Esophagus muscularis mucosa (tissue), 4 donors: ENCODE measurements around the gene NEU4. TPM values are rescaled to one million over a fixed set of nuclear protein-coding genes. Genes with fewer than 3 reads are reported as not detected.

Source experiments
- DNase-seq: peaks from one replicate; pipeline ENCODE4 v3.0.0-alpha.2; 2017; ENCODE audit errors: extremely low spot score
- H3K27ac ChIP-seq, 4 donors: fragments of 200-600 bp; sonication (generic); replicated peaks in 1 of 4; 1 replicate in 3 of 4; 2 replicates in 1 of 4; pipeline ENCODE4 v1.5.1; 2016 to 2019; ENCODE audit warnings: mild to moderate bottlenecking in 1 of 4
- H3K27me3 ChIP-seq, 4 donors: fragments of 200-600 bp; sonication (generic); one replicate each; pipeline versions ENCODE4 v1.5.1 to v1.6.0; 2016 to 2019
- H3K36me3 ChIP-seq, 4 donors: fragments of 200-600 bp; sonication (generic); one replicate each; pipeline ENCODE4 v1.5.1; 2016 to 2019
- H3K4me1 ChIP-seq, 4 donors: fragments of 200-600 bp; sonication (generic); one replicate each; pipeline ENCODE4 v1.5.1; 2016 to 2019
- H3K4me3 ChIP-seq, 4 donors: fragments of 200-600 bp; sonication (generic); 1 replicate in 2 of 4; 2 replicates in 2 of 4; pipeline ENCODE4 v1.5.1; 2016 to 2019; ENCODE audit warnings: mild to moderate bottlenecking in 4 of 4, moderate library complexity in 1 of 4
- H3K9me3 ChIP-seq, 4 donors: fragments of 200-600 bp; sonication (generic); 1 replicate in 3 of 4; 2 replicates in 1 of 4; pipeline ENCODE4 v1.5.1; 2016 to 2019
- CTCF ChIP-seq, 3 experiments: fragments of 200-600 bp in 2 of 3; fragments of 450-650 bp in 1 of 3; sonication (generic) in 2 of 3; IDR thresholded peaks; one replicate each; pipeline ENCODE4 v1.5.1; 2017 to 2019; ENCODE audit warnings: antibody characterized with exemption in 3 of 3, mild to moderate bottlenecking in 2 of 3, moderate library complexity in 1 of 3
- EP300 ChIP-seq: sonication (generic); formaldehyde crosslinking; IDR thresholded peaks from one replicate; pipeline ENCODE4 v1.6.1; 2017; ENCODE audit warnings: antibody characterized with exemption
- POLR2A ChIP-seq: fragments of 450-650 bp; IDR thresholded peaks from one replicate; pipeline ENCODE4 v1.6.1; 2017; ENCODE audit warnings: antibody characterized with exemption, moderate library complexity, mild to moderate bottlenecking, low read depth
- POLR2AphosphoS5 ChIP-seq, 2 donors: sonication (generic); formaldehyde crosslinking; IDR thresholded peaks; one replicate each; pipeline ENCODE4 v1.6.1; 2017; ENCODE audit warnings: antibody characterized with exemption in 2 of 2
- WGBS: methylation state at CpG from one replicate; pipeline ENCODE4 v1.1.5; 2018; 5-methylcytosine and 5-hydroxymethylcytosine counted together
- intact Hi-C: fragments of 100-400 bp; cut with DNase I; formaldehyde crosslinking; loops from one replicate; pipeline ENCODE4 v1.15.1; 2023
- total RNA-seq, 4 donors: library from RNA; depleted of rRNA; stranded (reverse); fragments of >200 nt; gene quantifications; one replicate each; pipeline versions ENCODE4 v1.1.0 to v1.2.1, GENCODE V29; 2016

NEU4 gene
- total RNA-seq, 4 donors from 2014 or later: 1.5 to 5.4 TPM; not detected in 2

- 78% methylated on average over 28 of the region's 28 CpGs for WGBS
Observed at GRCh38 chr2:241841181-241842066, 32.4 kb downstream of the NEU4 start.

DNA sequence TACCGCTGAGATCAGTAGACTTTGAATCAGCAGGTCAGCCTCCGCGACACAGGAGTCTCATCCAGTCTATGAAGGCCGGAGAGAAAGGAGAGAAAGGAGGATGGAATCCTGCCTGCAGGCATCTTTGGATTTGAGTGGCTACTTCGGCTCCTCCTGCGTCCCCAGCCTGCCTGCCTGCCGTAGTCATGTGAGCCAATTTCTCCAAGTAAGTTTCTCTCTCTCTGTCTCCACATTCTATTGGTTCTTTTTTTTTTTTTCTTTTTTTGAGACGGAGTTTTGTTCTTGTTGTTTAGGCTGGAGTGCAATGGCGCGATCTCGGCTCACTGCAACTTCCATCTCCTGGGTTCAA lies 33.0 kb downstream of the NEU4 start:
- H3K9me3 ChIP-seq: no peaks in the 10 kb centered on the region
- TF ChIP-seq POLR2A (no peak), CTCF (IDR thresholded peaks at IDR 0.05) (no peak), EP300 (no peak), POLR2AphosphoS5 (IDR thresholded peaks at IDR 0.05) (no peak)
- no peaks in the 10 kb centered on the region for H3K27me3 ChIP-seq
- H3K36me3 ChIP-seq: no peaks in the 10 kb centered on the region
- H3K4me3 ChIP-seq: no peak overlapping the region
- H3K27ac ChIP-seq: peak overlapping the region in 1 of 4 donors; percentile 78
- 92% methylated on average over 11 of the region's 11 CpGs for WGBS
- no peak for DNase-seq
- intact Hi-C loops: no loop called here
- peaks cover 11 to 35% (median 26%) of the 10 kb centered on the region in 4 donors for H3K4me1 ChIP-seq

More at GRCh38 chr2:241841181-241842066, 32.4 kb downstream of the NEU4 start:
- no peaks in the 10 kb centered on the region for H3K27me3 ChIP-seq
- no peak for DNase-seq
- intact Hi-C loops: no loop called here
- TF ChIP-seq CTCF (IDR thresholded peaks at IDR 0.05) (no peak), EP300 (no peak), POLR2A (no peak), POLR2AphosphoS5 (IDR thresholded peaks at IDR 0.05) (no peak)
- H3K4me1 ChIP-seq: peaks cover 11 to 33% (median 25%) of the 10 kb centered on the region in 4 donors
- no peaks in the 10 kb centered on the region for H3K9me3 ChIP-seq
- H3K4me3 ChIP-seq: no peak overlapping the region
- no peaks in the 10 kb centered on the region for H3K36me3 ChIP-seq
- H3K27ac ChIP-seq: peak overlapping the region in 2 of 4 donors; percentile 8 to 78

GRCh38 chr2:241842620-241843211 lies 33.7 kb downstream of the NEU4 start:
- intact Hi-C loops: no loop called here
- H3K27ac ChIP-seq: peak overlapping the region; percentile 63 to 78 (median 74)
- H3K4me3 ChIP-seq: peak overlapping the region; percentile 1 to 65 (median 54)
- no peaks in the 10 kb centered on the region for H3K36me3 ChIP-seq
- no peaks in the 10 kb centered on the region for H3K27me3 ChIP-seq
- DNase-seq: no peak
- H3K4me1 ChIP-seq: peaks cover 11 to 35% (median 26%) of the 10 kb centered on the region in 4 donors
- H3K9me3 ChIP-seq: no peaks in the 10 kb centered on the region
- WGBS: 77% methylated on average over 26 of the region's 29 CpGs
- TF ChIP-seq POLR2A: no peak
- no peak for TF ChIP-seq EP300
- peak in 1 of 2 donors; percentile 53 for TF ChIP-seq POLR2AphosphoS5 (IDR thresholded peaks at IDR 0.05)
- TF ChIP-seq CTCF (IDR thresholded peaks at IDR 0.05): no peak

DNA sequence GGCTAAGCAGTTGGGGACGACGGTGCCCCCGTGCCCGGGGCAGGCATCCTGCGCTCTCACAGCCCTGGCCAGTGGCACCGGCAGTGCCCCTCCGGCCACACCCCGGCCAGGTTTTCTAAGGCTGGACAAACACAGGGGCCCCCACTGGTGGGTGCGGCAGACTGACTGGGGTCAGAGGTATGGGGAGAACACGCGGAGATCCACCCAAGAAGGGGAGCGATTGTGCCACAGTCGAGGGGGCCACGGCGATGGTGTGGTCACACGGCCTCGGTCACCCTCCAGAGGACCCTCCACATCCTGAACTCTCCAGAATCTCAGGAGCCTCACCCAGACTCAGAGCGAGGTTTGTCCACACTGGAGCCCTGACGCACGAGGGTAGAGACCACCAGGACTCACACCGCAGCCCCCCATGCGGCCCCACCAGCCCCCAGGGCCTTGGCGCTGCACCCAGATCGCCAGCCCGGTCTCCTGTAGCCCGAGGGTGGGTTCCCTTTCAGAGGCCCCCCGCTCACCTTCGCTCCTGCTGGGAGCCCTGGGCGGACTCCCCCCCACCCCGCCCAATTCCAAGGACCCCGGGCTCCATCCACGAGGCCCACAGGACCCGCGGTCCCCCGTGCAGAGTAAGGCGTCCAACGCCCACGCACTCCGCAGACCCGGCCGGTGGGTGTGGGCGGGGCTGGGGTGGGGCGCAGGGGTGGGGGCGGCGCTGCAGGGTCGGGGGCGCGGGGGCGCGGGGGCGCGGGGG lies 34.5 kb downstream of the NEU4 start:
- TF ChIP-seq CTCF (IDR thresholded peaks at IDR 0.05) (no peak), POLR2A (no peak), POLR2AphosphoS5 (IDR thresholded peaks at IDR 0.05) (no peak), EP300 (no peak)
- Histone ChIP-seq H3K4me3 (peak overlapping the region; percentile 51 to 65 (median 54)), H3K27me3 (no peaks in the 10 kb centered on the region), H3K4me1 (peaks cover 11 to 35% (median 26%) of the 10 kb centered on the region in 4 donors), H3K36me3 (no peaks in the 10 kb centered on the region), H3K9me3 (no peaks in the 10 kb centered on the region), H3K27ac (peak overlapping the region; percentile 63 to 78 (median 74))
- 61% methylated on average over 37 of the region's 52 CpGs for WGBS
- intact Hi-C loops: no loop called here
- DNase-seq: no peak
